Body of pancreas (tissue), 4 donors: Measurements from ENCODE around the gene ANGEL2.

ENCODE experiments used
- POLR2A ChIP-seq, 3 donors: fragments of 450-650 bp; IDR thresholded peaks; one replicate each; pipeline ENCODE4 v1.6.1; 2016; ENCODE audit warnings: antibody characterized with exemption in 3 of 3, mild to moderate bottlenecking in 2 of 3
- TF ChIP-seq, protein P1 (sequence below), 7 experiments: fragments of 450-650 bp in 4 of 7; fragments of 200-600 bp in 3 of 7; sonication (generic) in 3 of 7; IDR thresholded peaks; one replicate each; pipeline ENCODE4 v1.5.1; 2016 to 2019; ENCODE audit warnings: antibody characterized with exemption in 7 of 7

DNA sequence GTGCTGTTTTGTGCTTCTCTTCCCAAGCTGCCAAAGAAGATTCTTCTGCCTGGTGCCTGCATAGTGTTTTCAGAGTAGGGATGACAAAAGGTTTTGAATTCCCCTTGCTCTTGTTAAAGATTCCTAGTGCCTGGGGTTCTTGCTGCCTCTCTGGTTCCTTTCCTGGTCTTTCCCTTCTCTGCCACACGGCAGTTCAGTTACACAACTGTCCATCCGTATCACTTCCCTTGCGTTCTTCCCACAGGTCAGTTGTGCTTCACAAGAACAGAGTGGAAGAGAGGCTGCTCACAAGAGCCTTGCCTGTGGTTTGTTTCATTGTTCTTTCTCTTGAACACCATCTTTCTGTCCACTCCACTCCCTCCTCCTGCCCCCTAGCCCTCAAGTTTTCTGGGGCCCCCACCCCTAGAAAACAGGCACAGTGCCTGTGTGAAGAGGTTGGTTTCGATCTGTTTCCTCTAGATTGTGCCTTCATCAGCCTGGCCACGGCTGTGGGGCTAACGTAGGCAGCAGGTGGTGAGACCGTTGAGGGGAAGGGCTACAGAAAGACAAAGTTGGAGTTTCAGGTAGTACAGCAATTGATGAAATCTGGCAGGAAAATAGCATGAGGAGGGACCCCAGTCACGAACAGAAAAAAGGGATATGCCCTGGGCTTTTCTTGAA, 59.6 kb downstream of the ANGEL2 start:
- TF ChIP-seq, protein P1, sequence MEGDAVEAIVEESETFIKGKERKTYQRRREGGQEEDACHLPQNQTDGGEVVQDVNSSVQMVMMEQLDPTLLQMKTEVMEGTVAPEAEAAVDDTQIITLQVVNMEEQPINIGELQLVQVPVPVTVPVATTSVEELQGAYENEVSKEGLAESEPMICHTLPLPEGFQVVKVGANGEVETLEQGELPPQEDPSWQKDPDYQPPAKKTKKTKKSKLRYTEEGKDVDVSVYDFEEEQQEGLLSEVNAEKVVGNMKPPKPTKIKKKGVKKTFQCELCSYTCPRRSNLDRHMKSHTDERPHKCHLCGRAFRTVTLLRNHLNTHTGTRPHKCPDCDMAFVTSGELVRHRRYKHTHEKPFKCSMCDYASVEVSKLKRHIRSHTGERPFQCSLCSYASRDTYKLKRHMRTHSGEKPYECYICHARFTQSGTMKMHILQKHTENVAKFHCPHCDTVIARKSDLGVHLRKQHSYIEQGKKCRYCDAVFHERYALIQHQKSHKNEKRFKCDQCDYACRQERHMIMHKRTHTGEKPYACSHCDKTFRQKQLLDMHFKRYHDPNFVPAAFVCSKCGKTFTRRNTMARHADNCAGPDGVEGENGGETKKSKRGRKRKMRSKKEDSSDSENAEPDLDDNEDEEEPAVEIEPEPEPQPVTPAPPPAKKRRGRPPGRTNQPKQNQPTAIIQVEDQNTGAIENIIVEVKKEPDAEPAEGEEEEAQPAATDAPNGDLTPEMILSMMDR (IDR thresholded peaks at IDR 0.05) = no peak
- no peak for TF ChIP-seq POLR2A (IDR thresholded peaks at IDR 0.05)
